ENCODE results near the gene SLC16A3. TPM values are rescaled to one million over a fixed set of nuclear protein-coding genes. Genes with fewer than 3 reads are reported as not detected.
A peak's percentile ranks its signal among the peaks of the same experiment; 100 is the strongest.

The SLC16A3 gene
- total RNA-seq, 1 donor from 2014 or later: 29.8 TPM

DNA sequence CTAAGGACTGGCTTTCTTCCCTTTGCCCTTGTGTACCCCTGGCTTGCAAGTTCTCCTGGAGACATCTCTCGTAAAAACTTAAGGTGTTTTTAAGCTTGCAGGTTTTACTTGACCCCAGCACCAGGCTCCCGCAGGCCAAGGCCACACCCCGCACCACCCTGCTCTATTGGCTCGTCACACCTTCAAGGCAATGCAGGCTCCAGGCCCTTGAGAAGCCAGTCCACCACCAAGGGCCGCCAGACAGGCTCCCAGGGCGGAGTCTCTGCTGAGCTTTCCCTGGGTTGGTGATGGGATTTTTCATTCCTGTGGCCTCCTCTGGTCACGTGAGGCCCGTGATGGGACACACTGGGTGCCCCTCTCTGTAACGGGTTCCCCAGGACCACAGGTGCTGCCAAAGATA, 34.8 kb downstream of the SLC16A3 start:
- TF ChIP-seq, protein P1, sequence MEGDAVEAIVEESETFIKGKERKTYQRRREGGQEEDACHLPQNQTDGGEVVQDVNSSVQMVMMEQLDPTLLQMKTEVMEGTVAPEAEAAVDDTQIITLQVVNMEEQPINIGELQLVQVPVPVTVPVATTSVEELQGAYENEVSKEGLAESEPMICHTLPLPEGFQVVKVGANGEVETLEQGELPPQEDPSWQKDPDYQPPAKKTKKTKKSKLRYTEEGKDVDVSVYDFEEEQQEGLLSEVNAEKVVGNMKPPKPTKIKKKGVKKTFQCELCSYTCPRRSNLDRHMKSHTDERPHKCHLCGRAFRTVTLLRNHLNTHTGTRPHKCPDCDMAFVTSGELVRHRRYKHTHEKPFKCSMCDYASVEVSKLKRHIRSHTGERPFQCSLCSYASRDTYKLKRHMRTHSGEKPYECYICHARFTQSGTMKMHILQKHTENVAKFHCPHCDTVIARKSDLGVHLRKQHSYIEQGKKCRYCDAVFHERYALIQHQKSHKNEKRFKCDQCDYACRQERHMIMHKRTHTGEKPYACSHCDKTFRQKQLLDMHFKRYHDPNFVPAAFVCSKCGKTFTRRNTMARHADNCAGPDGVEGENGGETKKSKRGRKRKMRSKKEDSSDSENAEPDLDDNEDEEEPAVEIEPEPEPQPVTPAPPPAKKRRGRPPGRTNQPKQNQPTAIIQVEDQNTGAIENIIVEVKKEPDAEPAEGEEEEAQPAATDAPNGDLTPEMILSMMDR (conservative IDR thresholded peaks at IDR 0.05): no peak
- H3K27me3 Mint-ChIP-seq: no peaks in the 10 kb centered on the region
- no peak for DNase-seq (ENCODE audit: extremely low spot score, unreplicated experiment)
- H3K4me1 Mint-ChIP-seq (ENCODE audit: unreplicated experiment): peaks cover 19% of the 10 kb centered on the region
- no peaks in the 10 kb centered on the region for H3K9me3 Mint-ChIP-seq
- H3K36me3 Mint-ChIP-seq: peaks cover 68% of the 10 kb centered on the region
- H3K4me3 Mint-ChIP-seq: no peak overlapping the region
- no peak overlapping the region for H3K27ac Mint-ChIP-seq

DNA sequence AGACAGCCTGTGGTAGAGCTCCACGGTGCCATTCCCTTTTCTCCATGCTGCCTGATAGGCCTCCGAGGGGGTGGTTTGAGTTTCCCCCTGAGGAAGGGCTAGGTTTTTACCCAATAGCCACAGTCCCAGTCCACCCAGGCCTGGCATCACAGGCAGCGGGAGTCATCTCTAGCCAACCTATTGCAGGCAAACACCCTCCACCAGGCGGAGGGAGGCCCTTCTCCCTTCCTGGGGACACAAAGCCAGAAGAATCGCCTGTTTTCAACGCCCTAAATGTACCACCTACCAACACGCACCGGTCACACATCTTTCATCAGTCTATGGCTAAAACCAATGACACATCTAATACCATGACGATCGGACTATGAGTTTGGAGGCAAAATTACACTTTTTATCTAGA, 37.3 kb downstream of the SLC16A3 start:
- H3K36me3 Mint-ChIP-seq: peaks cover 59% of the 10 kb centered on the region
- H3K9me3 Mint-ChIP-seq: no peaks in the 10 kb centered on the region
- peaks cover 36% of the 10 kb centered on the region for H3K4me1 Mint-ChIP-seq (ENCODE audit: unreplicated experiment)
- DNase-seq (ENCODE audit: extremely low spot score, unreplicated experiment): no peak
- TF ChIP-seq, protein P1 (conservative IDR thresholded peaks at IDR 0.05): no peak
- H3K27ac Mint-ChIP-seq: peak overlapping the region; percentile 53
- H3K4me3 Mint-ChIP-seq: no peak overlapping the region
- H3K27me3 Mint-ChIP-seq: no peaks in the 10 kb centered on the region

DNA sequence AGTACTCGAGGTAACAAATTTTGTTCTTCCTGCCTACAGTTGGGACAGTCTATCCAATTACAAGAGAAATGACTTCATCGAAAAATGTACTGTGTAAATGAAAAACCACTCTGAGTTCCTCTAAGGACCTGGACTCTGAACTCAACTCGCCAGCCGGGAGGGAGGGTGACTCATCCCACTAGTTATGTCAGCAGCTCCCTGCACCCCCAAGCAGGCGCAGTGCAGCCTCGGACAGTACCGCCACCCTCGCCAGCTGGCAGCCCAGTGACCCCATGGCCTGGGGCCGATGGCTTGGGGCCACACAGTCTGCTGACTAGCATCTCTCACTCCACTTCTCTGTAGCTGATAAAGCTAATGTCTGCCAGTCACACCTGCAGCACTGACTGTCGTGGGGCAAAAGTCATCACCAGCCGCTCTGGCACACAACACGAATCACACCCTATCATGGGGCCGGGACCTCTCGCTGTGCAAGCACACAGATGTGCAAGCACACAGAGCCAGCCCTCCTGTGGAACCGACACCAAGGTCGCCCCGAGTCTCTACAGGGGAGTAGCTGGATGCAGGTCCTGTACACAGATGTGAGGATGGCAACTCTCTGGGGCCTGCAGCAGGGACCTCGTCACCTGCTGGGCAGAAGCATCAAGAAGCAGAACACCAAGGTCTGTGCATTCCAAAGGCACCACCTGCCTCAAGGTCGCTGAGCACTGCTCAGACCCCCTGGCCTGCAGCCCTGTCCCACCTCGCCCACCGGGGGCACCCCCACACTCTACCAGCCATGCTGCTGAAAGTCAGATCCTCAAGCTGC, 38.9 kb downstream of the SLC16A3 start:
- TF ChIP-seq, protein P1 (conservative IDR thresholded peaks at IDR 0.05): no peak
- H3K27ac Mint-ChIP-seq: peak overlapping the region; percentile 97
- H3K9me3 Mint-ChIP-seq: no peaks in the 10 kb centered on the region
- H3K27me3 Mint-ChIP-seq: no peaks in the 10 kb centered on the region
- peaks cover 50% of the 10 kb centered on the region for H3K36me3 Mint-ChIP-seq
- H3K4me3 Mint-ChIP-seq: peak overlapping the region; percentile 71
- no peak for DNase-seq (ENCODE audit: extremely low spot score, unreplicated experiment)
- H3K4me1 Mint-ChIP-seq (ENCODE audit: unreplicated experiment): peaks cover 42% of the 10 kb centered on the region

DNA sequence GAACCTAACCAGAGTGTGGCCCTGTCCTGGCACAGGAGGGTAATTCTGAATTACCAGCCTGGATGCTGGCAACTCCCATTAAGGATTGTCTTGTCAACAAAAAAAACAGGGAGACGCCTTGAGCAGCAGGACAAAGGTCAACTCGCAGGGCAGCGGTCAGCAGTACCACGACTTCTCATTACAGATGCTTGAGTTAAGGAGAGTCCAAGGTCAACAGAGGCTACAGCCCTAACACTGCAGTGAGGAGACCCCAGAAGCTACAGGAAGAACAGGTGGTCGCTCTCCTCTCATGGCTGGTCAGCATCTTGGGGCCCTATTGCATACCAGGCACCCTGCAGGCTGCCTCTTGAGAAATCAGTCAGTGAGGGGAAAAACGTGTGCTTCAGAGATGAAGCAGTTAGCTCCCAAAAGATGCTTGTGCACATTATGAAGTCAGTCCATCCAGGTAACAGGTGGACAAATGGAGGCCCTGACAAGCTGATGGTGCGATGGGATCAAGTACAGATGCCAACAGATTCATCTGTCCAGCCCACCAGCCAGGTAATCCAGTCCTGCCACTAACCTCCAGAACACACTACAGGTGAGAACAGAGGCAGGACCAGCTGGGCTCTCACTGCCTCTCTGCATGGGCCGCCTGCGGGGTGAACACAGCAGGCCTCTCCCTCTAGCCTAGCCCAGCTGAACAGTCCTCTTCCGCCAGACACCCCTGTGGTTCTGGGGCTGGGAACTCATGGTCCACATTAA, 40.5 kb downstream of the SLC16A3 start:
- Mint-ChIP-seq H3K4me1 (ENCODE audit: unreplicated experiment) (peaks cover 38% of the 10 kb centered on the region), H3K4me3 (peak overlapping the region; percentile 88), H3K27ac (peak overlapping the region; percentile 97), H3K36me3 (peaks cover 44% of the 10 kb centered on the region), H3K9me3 (no peaks in the 10 kb centered on the region), H3K27me3 (no peaks in the 10 kb centered on the region)
- DNase-seq (ENCODE audit: extremely low spot score, unreplicated experiment): no peak
- TF ChIP-seq, protein P1 (conservative IDR thresholded peaks at IDR 0.05): no peak

DNA sequence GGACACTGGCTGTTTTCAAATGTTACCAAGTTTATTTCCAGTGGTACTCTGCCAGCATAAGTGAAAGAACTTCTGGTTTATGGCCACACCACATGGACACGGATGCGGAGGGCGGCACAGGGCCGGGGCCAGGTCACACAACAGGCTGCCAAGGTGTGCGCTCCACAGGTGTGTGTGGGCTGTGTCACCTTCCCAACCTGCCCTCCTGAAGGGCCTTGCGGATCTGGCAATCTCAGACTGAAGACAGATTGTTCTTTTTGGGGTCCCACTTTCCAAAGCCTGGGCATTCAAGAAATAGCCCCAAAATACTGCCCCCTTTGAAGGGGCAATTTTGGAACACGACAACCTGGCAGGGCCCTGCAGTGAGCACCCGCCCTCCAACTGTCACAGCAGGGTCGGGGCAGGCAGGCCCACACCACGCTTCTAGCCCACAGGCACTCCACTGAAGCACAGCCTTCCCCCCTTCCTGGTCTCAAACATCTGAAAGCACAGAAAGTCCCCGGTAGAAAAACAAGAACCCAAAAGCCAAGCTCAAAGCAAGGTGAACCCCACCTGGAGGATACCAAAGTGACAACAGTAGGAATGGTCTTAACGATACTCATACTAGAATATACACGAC, 41.1 kb downstream of the SLC16A3 start:
- no peaks in the 10 kb centered on the region for H3K9me3 Mint-ChIP-seq
- peaks cover 42% of the 10 kb centered on the region for H3K36me3 Mint-ChIP-seq
- H3K27me3 Mint-ChIP-seq: no peaks in the 10 kb centered on the region
- H3K27ac Mint-ChIP-seq: peak overlapping the region; percentile 97
- H3K4me1 Mint-ChIP-seq (ENCODE audit: unreplicated experiment): peaks cover 40% of the 10 kb centered on the region
- H3K4me3 Mint-ChIP-seq: peak overlapping the region; percentile 88
- no peak for DNase-seq (ENCODE audit: extremely low spot score, unreplicated experiment)
- TF ChIP-seq, protein P1 (conservative IDR thresholded peaks at IDR 0.05): no peak

All from type B pancreatic cell (in vitro differentiated cells).